Trophoblast cell (in vitro differentiated cells and primary cell): ENCODE data around the gene FER.
A peak's percentile ranks its signal among the peaks of the same experiment; 100 is the strongest.

Experiments used
- DNase-seq, 2 donors: peaks; one replicate each; pipeline ENCODE4 v3.0.0-alpha.2; 2016
- H2AFZ ChIP-seq: 2 replicates; pipeline ENCODE4 v1.6.1; 2013; ENCODE audit warnings: low read length, moderate library complexity, mild to moderate bottlenecking; ENCODE audit not compliant: insufficient read depth, poor library complexity
- H2AK5ac ChIP-seq: 2 replicates; pipeline ENCODE4 v1.6.1; 2013; ENCODE audit warnings: mild to moderate bottlenecking, low read length
- H2BK120ac ChIP-seq: 2 replicates; pipeline ENCODE4 v1.6.1; 2013; ENCODE audit warnings: low read length, mild to moderate bottlenecking, moderate library complexity; ENCODE audit not compliant: insufficient read depth, poor library complexity
- H2BK12ac ChIP-seq: 2 replicates; pipeline ENCODE4 v1.6.1; 2013; ENCODE audit warnings: mild to moderate bottlenecking, low read length, moderate library complexity
- H2BK5ac ChIP-seq: 2 replicates; pipeline ENCODE4 v1.6.1; 2013; ENCODE audit warnings: low read length, low read depth, moderate library complexity, mild to moderate bottlenecking; ENCODE audit not compliant: poor library complexity
- H3K14ac ChIP-seq: 2 replicates; pipeline ENCODE4 v1.6.1; 2013; ENCODE audit warnings: mild to moderate bottlenecking, low read length
- H3K18ac ChIP-seq: 2 replicates; pipeline ENCODE4 v1.6.1; 2013; ENCODE audit warnings: mild to moderate bottlenecking, low read length
- H3K23ac ChIP-seq: 2 replicates; pipeline ENCODE4 v1.6.1; 2013; ENCODE audit warnings: low read length
- H3K27ac ChIP-seq: 2 replicates; pipeline ENCODE4 v1.5.1; 2013; ENCODE audit warnings: low read depth, mild to moderate bottlenecking, inconsistent platforms, low read length, moderate library complexity
- H3K27me3 ChIP-seq: 2 replicates; pipeline ENCODE4 v1.6.1; 2013; ENCODE audit warnings: inconsistent platforms, mild to moderate bottlenecking, low read length, moderate library complexity; ENCODE audit not compliant: insufficient read depth
- H3K36me3 ChIP-seq, 2 experiments: 1 replicate in 1 of 2; 2 replicates in 1 of 2; pipeline ENCODE4 v1.6.1; 2013; ENCODE audit warnings: low read length in 2 of 2, mild to moderate bottlenecking in 2 of 2, moderate library complexity in 1 of 2; ENCODE audit not compliant: insufficient read depth in 2 of 2, control insufficient read depth in 1 of 2
- H3K4ac ChIP-seq: 2 replicates; pipeline ENCODE4 v1.6.1; 2013; ENCODE audit warnings: low read depth, mild to moderate bottlenecking, low read length, moderate library complexity
- H3K4me1 ChIP-seq, 2 experiments: 1 replicate in 1 of 2; 2 replicates in 1 of 2; pipeline ENCODE4 v1.6.1; 2013; ENCODE audit warnings: low read length in 2 of 2, mild to moderate bottlenecking in 2 of 2, moderate library complexity in 1 of 2; ENCODE audit not compliant: insufficient read depth in 2 of 2, control insufficient read depth in 1 of 2
- H3K4me2 ChIP-seq: 2 replicates; pipeline ENCODE4 v1.6.1; 2013; ENCODE audit warnings: inconsistent platforms, mild to moderate bottlenecking, low read length, moderate library complexity
- H3K4me3 ChIP-seq: 2 replicates; pipeline ENCODE4 v1.5.1; 2013; ENCODE audit warnings: mild to moderate bottlenecking, low read depth, low read length, inconsistent platforms
- H3K79me1 ChIP-seq: one replicate; pipeline ENCODE4 v1.6.1; 2013; ENCODE audit warnings: low read length
- H3K79me2 ChIP-seq: 2 replicates; pipeline ENCODE4 v1.6.1; 2013; ENCODE audit warnings: low read length, mild to moderate bottlenecking; ENCODE audit not compliant: control insufficient read depth, insufficient read depth, poor library complexity
- H3K9ac ChIP-seq: 2 replicates; pipeline ENCODE4 v1.6.1; 2013; ENCODE audit warnings: mild to moderate bottlenecking, low read length
- H3K9me3 ChIP-seq: 2 replicates; pipeline ENCODE4 v1.6.1; 2013; ENCODE audit warnings: low read depth, mild to moderate bottlenecking, control low read depth, inconsistent platforms, low read length; ENCODE audit not compliant: insufficient read depth
- H4K12ac ChIP-seq: 2 replicates; pipeline ENCODE4 v1.6.1; 2013; ENCODE audit warnings: low read depth, mild to moderate bottlenecking, low read length, moderate library complexity
- H4K8ac ChIP-seq: 2 replicates; pipeline ENCODE4 v1.6.1; 2013; ENCODE audit warnings: low read depth, mild to moderate bottlenecking, low read length, moderate library complexity
- H4K91ac ChIP-seq: one replicate; pipeline ENCODE4 v1.6.1; 2013; ENCODE audit warnings: low read depth, mild to moderate bottlenecking, low read length, moderate library complexity
- WGBS: extraction: QIAGEN DNeasy Blood & Tissue Kit; methylation state at CpG from one replicate; pipeline ENCODE4 v1.1.7; 2013; ENCODE audit warnings: missing lambda C conversion rate; ENCODE audit not compliant: insufficient read length, insufficient coverage; ENCODE audit errors: extremely low coverage; 5-methylcytosine and 5-hydroxymethylcytosine counted together

The FER gene

DNA sequence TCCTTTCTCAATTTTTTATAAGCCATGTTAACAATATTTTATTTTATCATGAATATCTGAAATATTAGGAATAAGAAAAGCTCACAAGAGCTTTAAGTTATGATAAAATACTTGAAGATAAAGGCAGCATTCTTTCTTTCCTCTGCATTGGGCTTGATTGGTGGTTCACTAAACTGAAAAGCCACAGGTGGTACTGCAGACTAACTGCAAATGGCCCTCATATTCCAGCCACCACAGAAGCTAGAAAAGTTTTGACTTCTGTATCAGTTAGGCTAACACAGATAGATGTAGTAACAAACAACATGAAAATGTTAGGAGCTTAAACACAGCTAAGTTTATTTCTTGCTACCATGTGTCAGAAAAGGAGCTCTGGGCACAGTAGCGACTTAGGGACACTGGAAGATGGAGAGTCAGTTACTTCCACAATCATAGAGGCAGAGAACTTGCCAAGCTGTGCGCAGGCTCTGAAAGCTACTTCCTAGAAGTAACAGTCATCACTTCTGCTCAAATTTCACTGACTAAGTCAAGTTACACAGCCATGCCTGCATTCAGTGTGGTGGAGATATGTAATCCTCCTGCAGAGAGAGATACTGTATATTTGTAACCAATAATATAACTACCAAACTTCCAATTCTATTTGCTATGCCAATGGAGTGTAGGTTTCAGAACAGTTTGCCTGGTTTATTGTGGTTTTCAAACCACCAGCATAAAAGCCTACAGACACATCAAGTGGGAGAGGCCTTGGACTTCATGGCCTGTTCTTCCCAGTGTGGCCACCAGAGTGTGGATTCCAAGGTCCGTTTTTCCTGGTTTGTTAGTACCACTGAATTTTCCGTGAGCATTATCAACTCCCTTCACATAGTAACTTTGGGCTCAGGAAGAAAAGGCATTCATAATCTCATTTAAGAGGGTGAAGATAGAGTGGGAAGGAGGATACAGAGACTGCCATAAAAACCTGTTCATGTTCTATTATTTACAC is 393.8 kb downstream of the FER start:
- WGBS = no CpG with 5 or more reads among the region's 4 CpGs
- H3K36me3 ChIP-seq = no peaks in the 10 kb centered on the region
- H3K27me3 ChIP-seq = no peaks in the 10 kb centered on the region
- no peak overlapping the region for H3K4me2 ChIP-seq
- DNase-seq = peak in 1 of 2 donors; percentile 0
- no peak overlapping the region for H3K27ac ChIP-seq
- no peak overlapping the region for H2BK5ac ChIP-seq
- no peak overlapping the region for H3K4ac ChIP-seq
- no peaks in the 10 kb centered on the region for H3K79me1 ChIP-seq
- no peak overlapping the region for H4K12ac ChIP-seq
- H2BK120ac ChIP-seq = no peak overlapping the region
- H3K23ac ChIP-seq = no peak overlapping the region
- no peak overlapping the region for H4K91ac ChIP-seq
- H2AK5ac ChIP-seq = no peak overlapping the region
- H3K18ac ChIP-seq = no peak overlapping the region
- no peak overlapping the region for H3K4me3 ChIP-seq
- H3K14ac ChIP-seq = no peak overlapping the region
- no peak overlapping the region for H3K9ac ChIP-seq
- no peaks in the 10 kb centered on the region for H3K9me3 ChIP-seq
- H2BK12ac ChIP-seq = no peak overlapping the region
- no peaks in the 10 kb centered on the region for H3K4me1 ChIP-seq
- H3K79me2 ChIP-seq = no peaks in the 10 kb centered on the region
- H4K8ac ChIP-seq = no peak overlapping the region
- no peak overlapping the region for H2AFZ ChIP-seq

GRCh38 chr5:109143031-109143430 is 395.3 kb downstream of the FER start:
- H2BK120ac ChIP-seq = no peak overlapping the region

GRCh38 chr5:109145139-109145538 is 397.4 kb downstream of the FER start:
- Histone ChIP-seq H2AK5ac (no peak overlapping the region), H2BK5ac (no peak overlapping the region), H3K36me3 (no peaks in the 10 kb centered on the region), H3K27ac (no peak overlapping the region), H3K79me2 (no peaks in the 10 kb centered on the region), H3K27me3 (no peaks in the 10 kb centered on the region), H3K4me3 (no peak overlapping the region), H3K4me1 (no peaks in the 10 kb centered on the region), H4K8ac (no peak overlapping the region), H3K9me3 (no peaks in the 10 kb centered on the region), H2AFZ (no peak overlapping the region), H3K14ac (no peak overlapping the region), H3K4me2 (no peak overlapping the region), H2BK120ac (no peak overlapping the region), H3K23ac (no peak overlapping the region), H3K9ac (no peak overlapping the region), H3K79me1 (no peaks in the 10 kb centered on the region), H2BK12ac (no peak overlapping the region), H4K91ac (no peak overlapping the region), H3K18ac (no peak overlapping the region), H3K4ac (no peak overlapping the region), H4K12ac (no peak overlapping the region)
- no CpG with 5 or more reads among the region's 1 CpG for WGBS
- DNase-seq = no peak

More at GRCh38 chr5:109143031-109143430, 395.3 kb downstream of the FER start:
- Histone ChIP-seq H3K14ac (no peak overlapping the region), H3K4me2 (no peak overlapping the region), H3K23ac (no peak overlapping the region), H3K79me2 (no peaks in the 10 kb centered on the region), H3K36me3 (no peaks in the 10 kb centered on the region), H3K79me1 (no peaks in the 10 kb centered on the region), H3K4ac (no peak overlapping the region), H3K18ac (no peak overlapping the region), H4K12ac (no peak overlapping the region), H3K4me1 (no peaks in the 10 kb centered on the region), H3K4me3 (no peak overlapping the region), H2BK5ac (no peak overlapping the region), H2AK5ac (no peak overlapping the region), H3K27ac (no peak overlapping the region), H2AFZ (no peak overlapping the region), H4K8ac (no peak overlapping the region), H4K91ac (no peak overlapping the region), H2BK12ac (no peak overlapping the region), H3K9me3 (no peaks in the 10 kb centered on the region), H3K27me3 (no peaks in the 10 kb centered on the region), H3K9ac (no peak overlapping the region)
- no peak for DNase-seq

DNA sequence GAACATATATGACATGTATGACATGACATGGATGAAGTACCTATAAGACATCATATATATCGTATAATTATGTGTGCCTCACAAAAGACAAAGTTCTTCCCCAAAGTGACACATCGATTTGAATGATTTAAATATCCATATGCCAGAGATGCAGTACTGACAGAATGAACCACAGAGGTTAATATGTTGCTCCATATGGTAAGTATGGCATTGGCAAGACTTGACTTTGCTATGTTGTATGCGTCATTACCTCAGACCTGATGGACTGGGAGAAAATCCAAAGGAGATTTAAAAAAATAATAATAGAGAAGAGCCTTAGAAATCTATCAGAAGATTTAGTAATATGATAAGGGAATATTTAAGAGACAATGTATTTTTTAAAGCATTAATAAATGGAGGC is 398.9 kb downstream of the FER start:
- no CpG with 5 or more reads among the region's 3 CpGs for WGBS
- H3K4ac ChIP-seq = no peak overlapping the region
- DNase-seq = no peak

More for the DNA sequence above, 398.9 kb downstream of the FER start:
- no peaks in the 10 kb centered on the region for H3K4me1 ChIP-seq
- H3K79me1 ChIP-seq = no peaks in the 10 kb centered on the region
- H2BK5ac ChIP-seq = no peak overlapping the region
- H4K12ac ChIP-seq = no peak overlapping the region
- no peak overlapping the region for H4K91ac ChIP-seq
- no peak overlapping the region for H2BK120ac ChIP-seq
- H3K18ac ChIP-seq = no peak overlapping the region
- no peak overlapping the region for H4K8ac ChIP-seq
- no peaks in the 10 kb centered on the region for H3K9me3 ChIP-seq
- no peak overlapping the region for H3K4me2 ChIP-seq
- H3K36me3 ChIP-seq = no peaks in the 10 kb centered on the region
- no peak overlapping the region for H3K14ac ChIP-seq
- H3K4me3 ChIP-seq = no peak overlapping the region
- no peak overlapping the region for H2AK5ac ChIP-seq
- no peak overlapping the region for H3K23ac ChIP-seq
- H3K79me2 ChIP-seq = no peaks in the 10 kb centered on the region
- no peak overlapping the region for H3K27ac ChIP-seq
- no peak overlapping the region for H3K9ac ChIP-seq
- H3K27me3 ChIP-seq = no peaks in the 10 kb centered on the region
- no peak overlapping the region for H2BK12ac ChIP-seq
- no peak overlapping the region for H2AFZ ChIP-seq
